A549 (cell line): Measurements from ENCODE around the gene LRRC71. TPM values are rescaled to one million over a fixed set of nuclear protein-coding genes. Genes with fewer than 3 reads are reported as not detected.
A peak's percentile ranks its signal among the peaks of the same experiment; 100 is the strongest.

Source experiments
- ATAC-seq, 2 experiments: fragments of 200-7000 bp in 1 of 2; fragments of >200 bp in 1 of 2; cut with Nextera tagmentation in 1 of 2; cut with Tn5 transposase in 1 of 2; 3 replicates each; pipeline versions ENCODE4 v1.8.0 to v1.9.1; 2018 to 2020; ENCODE audit warnings: mild to moderate bottlenecking in 1 of 2, moderate library complexity in 1 of 2
- CTCF ChIA-PET: fragments of 300-600 bp; sonication (Branson Sonifier 250); formaldehyde crosslinking; extraction: SDS; loops from one replicate; lab custom pipeline; 2021; ENCODE audit warnings: antibody characterized with exemption, inconsistent platforms; lab: Yijun Ruan, JAX
- POLR2A ChIA-PET: fragments of 350-600 bp; formaldehyde crosslinking; extraction: SDS; loops from one replicate; lab custom pipeline; 2021; ENCODE audit warnings: antibody characterized with exemption, inconsistent platforms; lab: Yijun Ruan, JAX
- DNase-seq, 2 experiments: peaks; one replicate each; pipeline versions ENCODE4 v3.0.0 to v3.0.0-alpha.2; 2011 to 2016; ENCODE audit warnings: low read depth in 1 of 2, low spot score in 1 of 2
- FAIRE-seq: peaks from 2 replicates; lab custom pipeline; 2011; peaks lifted over from hg19 to GRCh38; lab: Jason Lieb, UNC
- H3K27ac ChIP-seq, 2 experiments: fragments of >200 bp; sonication (Bioruptor Twin); formaldehyde crosslinking; 3 replicates each; pipeline ENCODE4 v1.5.1; 2016 to 2017
- H3K4me1 ChIP-seq: fragments of >200 bp; sonication (Bioruptor Twin); formaldehyde crosslinking; 3 replicates; pipeline ENCODE4 v1.6.1; 2016
- H3K4me2 ChIP-seq: fragments of >200 bp; sonication (Bioruptor Twin); formaldehyde crosslinking; 3 replicates; pipeline ENCODE4 v1.6.1; 2016
- H3K4me3 ChIP-seq: fragments of >200 bp; sonication (Bioruptor Twin); formaldehyde crosslinking; 3 replicates; pipeline ENCODE4 v1.5.1; 2016
- H3K9me3 ChIP-seq: fragments of >200 bp; sonication (Bioruptor Twin); formaldehyde crosslinking; 3 replicates; pipeline ENCODE4 v1.6.1; 2016
- BCL3 ChIP-seq: fragments of >200 bp; sonication (Bioruptor Twin); formaldehyde crosslinking; IDR thresholded peaks from 3 replicates; pipeline ENCODE4 v1.6.1; 2016
- CEBPB ChIP-seq, 2 experiments: fragments of >200 bp in 1 of 2; sonication (Bioruptor Twin) in 1 of 2; formaldehyde crosslinking in 1 of 2; IDR thresholded peaks; 2 replicates each; pipeline ENCODE4 v1.6.1; 2012 to 2016
- CHD4 ChIP-seq: fragments of 200-600 bp; sonication (generic); IDR thresholded peaks from 2 replicates; pipeline ENCODE4 v1.6.1; 2016; ENCODE audit warnings: antibody characterized with exemption, mild to moderate bottlenecking, borderline replicate concordance
- E2F6 ChIP-seq: IDR thresholded peaks from 2 replicates; pipeline ENCODE4 v1.6.1; 2012; ENCODE audit warnings: low read depth, borderline replicate concordance
- FOSL2 ChIP-seq, 2 experiments: fragments of 450-650 bp in 1 of 2; fragments of >200 bp in 1 of 2; sonication (Bioruptor Twin) in 1 of 2; formaldehyde crosslinking; IDR thresholded peaks; 2 replicates each; pipeline versions ENCODE4 v1.5.0 to v1.6.1; 2016 to 2020; ENCODE audit warnings: mild to moderate bottlenecking in 1 of 2, moderate library complexity in 1 of 2
- HES2 ChIP-seq: fragments of >200 bp; sonication (Bioruptor Twin); formaldehyde crosslinking; IDR thresholded peaks from 2 replicates; pipeline ENCODE4 v1.6.1; 2016
- JUN ChIP-seq, 2 experiments: fragments of >200 bp; sonication (Bioruptor Twin); formaldehyde crosslinking; IDR thresholded peaks; 2 replicates in 1 of 2; 3 replicates in 1 of 2; pipeline ENCODE4 v1.6.1; 2016 to 2017
- KDM1A ChIP-seq: fragments of 200-600 bp; sonication (generic); IDR thresholded peaks from 2 replicates; pipeline ENCODE4 v1.6.1; 2016; ENCODE audit warnings: low read depth, mild to moderate bottlenecking
- MAZ ChIP-seq: fragments of 150-350 bp; IDR thresholded peaks from 2 replicates; pipeline ENCODE4 v1.6.1; 2014; ENCODE audit warnings: antibody characterized with exemption, low read depth, low read length, borderline replicate concordance
- PBX3 ChIP-seq: IDR thresholded peaks from 2 replicates; pipeline ENCODE4 v1.6.1; 2012
- RCOR1 ChIP-seq: fragments of 150-350 bp; IDR thresholded peaks from 2 replicates; pipeline ENCODE4 v1.6.1; 2014; ENCODE audit warnings: antibody characterized with exemption, low read length, low read depth
- TFCP2L1 ChIP-seq: fragments of 250-450 bp; sonication (Bioruptor Pico); IDR thresholded peaks from 2 replicates; pipeline ENCODE4 v1.5.0; 2021; ENCODE audit warnings: mild to moderate bottlenecking
- TP53 ChIP-seq: fragments of 250-450 bp; sonication (Bioruptor Pico); IDR thresholded peaks from 2 replicates; pipeline ENCODE4 v1.5.0; 2021; ENCODE audit warnings: mild to moderate bottlenecking, moderate library complexity
- WGBS: methylation state at CpG from one replicate; pipeline ENCODE4 v1.1.6; 2017; ENCODE audit errors: missing lambda C conversion rate; 5-methylcytosine and 5-hydroxymethylcytosine counted together
- polyA plus RNA-seq, 4 experiments: library from polyadenylated mRNA; depleted of rRNA in 3 of 4; stranded (reverse); fragments of >200 nt; fragmentation: RNase III in 1 of 4; extraction: RNeasy Plus Mini Kit Qiagen cat#74134 plus additional on column Dnase treatment in 1 of 4; gene quantifications; 2 replicates in 3 of 4; 3 replicates in 1 of 4; pipeline ENCODE4 v1.2.3, GENCODE V29; 2011 to 2017

LRRC71 gene
- polyA plus RNA-seq, 2 of the 4 experiments (the other 2 are of a cell fraction) = 0.10 TPM; not detected in 1

GRCh38 chr1:156912310-156912709 lies 8.1 kb upstream of the LRRC71 start (continued):
- TF ChIP-seq HES2 = no peak
- no peak for TF ChIP-seq CEBPB (IDR thresholded peaks at IDR 0.05)

GRCh38 chr1:156912861-156913808 lies 7.3 kb upstream of the LRRC71 start:
- TF ChIP-seq PBX3 = no peak
- TF ChIP-seq TP53 (CRISPR knock-in tag) = no peak
- TF ChIP-seq KDM1A = no peak
- no peak for TF ChIP-seq E2F6
- no peak for TF ChIP-seq CHD4
- DNase-seq (no peak), FAIRE-seq (no peak), ATAC-seq (0 out of 6 replicates have a peak, but pooled peaks of 1 of the 2 experiments have one; percentile 8)
- Histone ChIP-seq H3K4me3 (no peak overlapping the region), H3K27ac (no peak overlapping the region), H3K4me1 (peaks cover 7% of the 10 kb centered on the region; the same call in 1 of the 3 replicates), H3K9me3 (no peaks in the 10 kb centered on the region), H3K4me2 (no peak overlapping the region)
- ChIA-PET POLR2A (no interaction called here), CTCF (interaction anchor here (1.0 to 6.7 kb wide), 9 partner anchors 14 to 224 kb away, joined by 3 to 102 read pairs (median 16); partner anchors contain the start of genes INSRR, NTRK1 and PEAR1)
- WGBS = 91% methylated on average over 18 of the region's 24 CpGs

GRCh38 chr1:156913809-156914387 lies 6.5 kb upstream of the LRRC71 start:
- WGBS = 86% methylated on average over 13 of the region's 13 CpGs
- CTCF ChIA-PET = interaction anchor here (0.7 to 6.7 kb wide), 10 partner anchors 9 to 225 kb away, joined by 3 to 102 read pairs (median 6); partner anchors contain the start of genes INSRR, NTRK1 and PEAR1
- Histone ChIP-seq H3K4me3 (no peak overlapping the region), H3K9me3 (no peaks in the 10 kb centered on the region), H3K4me1 (peaks cover 7% of the 10 kb centered on the region; the same call in 1 of the 3 replicates), H3K27ac (no peak overlapping the region), H3K4me2 (no peak overlapping the region)
- no peak for ATAC-seq
- no peak for FAIRE-seq
- no peak for DNase-seq
- TF ChIP-seq TFCP2L1 (CRISPR knock-in tag) (no peak), CEBPB (IDR thresholded peaks at IDR 0.05) (no peak), MAZ (no peak), FOSL2 (IDR thresholded peaks at IDR 0.05) (no peak), FOSL2 (CRISPR knock-in tag; IDR thresholded peaks at IDR 0.05) (no peak), BCL3 (no peak)
- POLR2A ChIA-PET = no interaction called here

GRCh38 chr1:156914440-156914856 lies 6.0 kb upstream of the LRRC71 start:
- WGBS = 81% methylated on average over 9 of the region's 9 CpGs
- POLR2A ChIA-PET = no interaction called here
- no peak overlapping the region for H3K4me2 ChIP-seq
- TF ChIP-seq FOSL2 (IDR thresholded peaks at IDR 0.05) (no peak), FOSL2 (CRISPR knock-in tag; IDR thresholded peaks at IDR 0.05) (0 out of 2 replicates have a peak, but pooled peaks have one; percentile 4), JUN (IDR thresholded peaks at IDR 0.05) (no peak), RCOR1 (no peak)
- no peak overlapping the region for H3K27ac ChIP-seq
- ATAC-seq (no peak), DNase-seq (no peak), FAIRE-seq (no peak)
- no peak overlapping the region for H3K4me3 ChIP-seq
- CTCF ChIA-PET = interaction anchor here (0.7 to 6.7 kb wide), 6 partner anchors 8 to 82 kb away, joined by 3 to 102 read pairs (median 14); partner anchors contain the start of gene PEAR1
- no peaks in the 10 kb centered on the region for H3K9me3 ChIP-seq
- peaks cover 7% of the 10 kb centered on the region; the same call in 1 of the 3 replicates for H3K4me1 ChIP-seq
